Measurements from ENCODE around the gene CHORDC1.
"Not testable (repeated sequence)": the region's sequence is repeated elsewhere in the genome, so short reads cannot be mapped to it uniquely, and the experiment has no call there.

DNA sequence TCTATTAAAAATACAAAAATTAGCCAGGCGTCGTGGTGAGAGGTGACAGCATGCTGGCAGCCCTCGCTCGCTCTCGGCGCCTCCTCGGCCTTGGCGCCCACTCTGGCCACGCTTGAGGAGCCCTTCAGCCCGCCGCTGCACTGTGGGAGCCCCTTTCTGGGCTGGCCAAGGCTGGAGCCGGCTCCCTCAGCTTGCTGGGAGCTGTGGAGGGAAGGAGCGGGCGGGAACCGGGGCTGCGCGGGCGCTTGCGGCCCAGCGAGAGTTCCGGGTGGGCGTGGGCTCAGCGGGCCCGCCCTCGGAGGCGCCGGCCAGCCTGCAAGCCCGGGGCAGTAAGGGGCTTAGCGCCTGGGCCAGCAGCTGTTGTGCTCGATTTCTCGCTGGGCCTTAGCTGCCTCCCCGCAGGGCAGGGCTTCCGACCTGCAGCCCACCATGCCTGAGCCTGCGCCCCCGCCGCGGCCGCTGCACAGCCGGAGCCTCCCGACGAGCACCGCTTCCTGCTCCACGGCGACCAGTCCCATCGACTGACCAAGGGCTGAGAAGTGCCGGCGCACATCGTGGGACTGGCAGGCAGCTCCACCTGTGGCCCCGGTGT lies 55.8 kb downstream of the CHORDC1 start:
- TF ChIP-seq, protein P1, sequence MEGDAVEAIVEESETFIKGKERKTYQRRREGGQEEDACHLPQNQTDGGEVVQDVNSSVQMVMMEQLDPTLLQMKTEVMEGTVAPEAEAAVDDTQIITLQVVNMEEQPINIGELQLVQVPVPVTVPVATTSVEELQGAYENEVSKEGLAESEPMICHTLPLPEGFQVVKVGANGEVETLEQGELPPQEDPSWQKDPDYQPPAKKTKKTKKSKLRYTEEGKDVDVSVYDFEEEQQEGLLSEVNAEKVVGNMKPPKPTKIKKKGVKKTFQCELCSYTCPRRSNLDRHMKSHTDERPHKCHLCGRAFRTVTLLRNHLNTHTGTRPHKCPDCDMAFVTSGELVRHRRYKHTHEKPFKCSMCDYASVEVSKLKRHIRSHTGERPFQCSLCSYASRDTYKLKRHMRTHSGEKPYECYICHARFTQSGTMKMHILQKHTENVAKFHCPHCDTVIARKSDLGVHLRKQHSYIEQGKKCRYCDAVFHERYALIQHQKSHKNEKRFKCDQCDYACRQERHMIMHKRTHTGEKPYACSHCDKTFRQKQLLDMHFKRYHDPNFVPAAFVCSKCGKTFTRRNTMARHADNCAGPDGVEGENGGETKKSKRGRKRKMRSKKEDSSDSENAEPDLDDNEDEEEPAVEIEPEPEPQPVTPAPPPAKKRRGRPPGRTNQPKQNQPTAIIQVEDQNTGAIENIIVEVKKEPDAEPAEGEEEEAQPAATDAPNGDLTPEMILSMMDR (IDR thresholded peaks at IDR 0.05; ENCODE audit: insufficient read depth, low read depth, low read length), result not testable (repeated sequence)
- not testable (repeated sequence) for TF ChIP-seq EZH2 (IDR thresholded peaks at IDR 0.05; ENCODE audit: insufficient read depth, low read length)
